Measurements from ENCODE around the gene RNPEPL1.
"Not testable (repeated sequence)": the region's sequence is repeated elsewhere in the genome, so short reads cannot be mapped to it uniquely, and the experiment has no call there.

The RNPEPL1 gene

GRCh38 chr2:240567872-240568677 is at the start of gene RNPEPL1:
Gene RNPEPL1 (plus strand): TSS chr2:240568484. CDS start chr2:240568587, 103 bp downstream.
- peak; percentile 84 for DNase-seq (ENCODE audit: low spot score)

- no peak for DNase-seq (ENCODE audit: low spot score)
Measured at GRCh38 chr2:240518981-240519380, 49.3 kb upstream of the RNPEPL1 start.

- no peak for DNase-seq (ENCODE audit: low spot score)
Measured at GRCh38 chr2:240519396-240520129, 48.7 kb upstream of the RNPEPL1 start.

GRCh38 chr2:240520130-240520973 is 47.9 kb upstream of the RNPEPL1 start:
- DNase-seq (ENCODE audit: low spot score), result peak; percentile 70

GRCh38 chr2:240520974-240521350 is 47.3 kb upstream of the RNPEPL1 start:
- DNase-seq (ENCODE audit: low spot score), result no peak

- not testable (repeated sequence) for DNase-seq (ENCODE audit: low spot score)
Measured at GRCh38 chr2:240521885-240522284, 46.4 kb upstream of the RNPEPL1 start.

- DNase-seq (ENCODE audit: low spot score), result no peak
Measured at GRCh38 chr2:240522406-240522805, 45.9 kb upstream of the RNPEPL1 start.

GRCh38 chr2:240523451-240524281 is 44.6 kb upstream of the RNPEPL1 start:
- DNase-seq (ENCODE audit: low spot score), result no peak

- no peak for DNase-seq (ENCODE audit: low spot score)
Measured at GRCh38 chr2:240524963-240525718, 43.1 kb upstream of the RNPEPL1 start.

- no peak for DNase-seq (ENCODE audit: low spot score)
Measured at GRCh38 chr2:240525802-240526201, 42.5 kb upstream of the RNPEPL1 start.

GRCh38 chr2:240526521-240526920 is 41.8 kb upstream of the RNPEPL1 start:
- no peak for DNase-seq (ENCODE audit: low spot score)

- DNase-seq (ENCODE audit: low spot score), result no peak
Measured at GRCh38 chr2:240527153-240527750, 41.0 kb upstream of the RNPEPL1 start.

GRCh38 chr2:240528406-240529040 is 39.8 kb upstream of the RNPEPL1 start:
- no peak for DNase-seq (ENCODE audit: low spot score)

GRCh38 chr2:240529344-240529999 is 38.8 kb upstream of the RNPEPL1 start:
- DNase-seq (ENCODE audit: low spot score), result no peak

GRCh38 chr2:240530181-240530580 is 38.1 kb upstream of the RNPEPL1 start:
- no peak for DNase-seq (ENCODE audit: low spot score)

GRCh38 chr2:240531038-240531437 is 37.2 kb upstream of the RNPEPL1 start:
- no peak for DNase-seq (ENCODE audit: low spot score)

GRCh38 chr2:240532031-240532775 is 36.1 kb upstream of the RNPEPL1 start:
- DNase-seq (ENCODE audit: low spot score), result no peak

- no peak for DNase-seq (ENCODE audit: low spot score)
Measured at GRCh38 chr2:240538031-240538780, 30.1 kb upstream of the RNPEPL1 start.
